Fibroblast of lung (primary cell): ENCODE measurements around the gene ZNF345. TPM values are rescaled to one million over a fixed set of nuclear protein-coding genes. Genes with fewer than 3 reads are reported as not detected.

ENCODE experiments used
- DNase-seq, 2 donors: peaks; one replicate each; pipeline versions ENCODE4 v3.0.0 to v3.0.0-alpha.2; 2010; ENCODE audit warnings: low read depth in 2 of 2
- H2AFZ ChIP-seq: 2 replicates; pipeline ENCODE4 v1.5.1; 2012; ENCODE audit warnings: low read length, control low read depth, inconsistent platforms
- H3K27ac ChIP-seq: 2 replicates; pipeline ENCODE4 v1.5.1; 2011; ENCODE audit warnings: low read length, control low read depth; ENCODE audit not compliant: insufficient read depth
- H3K27me3 ChIP-seq: 2 replicates; pipeline ENCODE4 v1.5.1; 2011; ENCODE audit warnings: mild to moderate bottlenecking, low read length; ENCODE audit not compliant: control insufficient read depth, insufficient read depth
- H3K36me3 ChIP-seq: 2 replicates; pipeline ENCODE4 v1.5.1; 2011; ENCODE audit warnings: low read length; ENCODE audit not compliant: control insufficient read depth, insufficient read depth
- H3K4me1 ChIP-seq: 2 replicates; pipeline ENCODE4 v1.5.1; 2011; ENCODE audit warnings: low read length; ENCODE audit not compliant: control insufficient read depth, insufficient read depth; ENCODE audit errors: extremely low read depth
- H3K4me2 ChIP-seq: 2 replicates; pipeline ENCODE4 v1.5.1; 2011; ENCODE audit warnings: low read length, control low read depth; ENCODE audit not compliant: insufficient read depth; ENCODE audit errors: extremely low read depth
- H3K4me3 ChIP-seq, 4 experiments: fragments of 200-600 bp in 1 of 4; sonication (generic) in 1 of 4; replicated peaks in 1 of 4; 2 replicates each; pipeline ENCODE4 v1.5.1; 2011 to 2016; ENCODE audit warnings: low read length in 4 of 4, low read depth in 3 of 4, mild to moderate bottlenecking in 3 of 4, control low read depth in 2 of 4, inconsistent platforms in 1 of 4, mixed read lengths in 1 of 4; ENCODE audit not compliant: insufficient read depth in 1 of 4; ENCODE audit errors: control extremely low read depth in 1 of 4
- H3K79me2 ChIP-seq: 2 replicates; pipeline ENCODE4 v1.5.1; 2012; ENCODE audit warnings: mild to moderate bottlenecking, low read length, inconsistent platforms; ENCODE audit not compliant: control insufficient read depth, insufficient read depth
- H3K9ac ChIP-seq: 2 replicates; pipeline ENCODE4 v1.5.1; 2011; ENCODE audit warnings: mild to moderate bottlenecking, low read length, control low read depth; ENCODE audit not compliant: insufficient read depth
- H3K9me3 ChIP-seq: 2 replicates; pipeline ENCODE4 v1.5.1; 2012; ENCODE audit warnings: low read depth, low read length; ENCODE audit not compliant: control insufficient read depth, insufficient read depth
- H4K20me1 ChIP-seq: 2 replicates; pipeline ENCODE4 v1.5.1; 2011; ENCODE audit warnings: low read length; ENCODE audit not compliant: control insufficient read depth, insufficient read depth; ENCODE audit errors: extremely low read depth
- CTCF ChIP-seq, 2 donors: IDR thresholded peaks in 1 of 2; conservative IDR thresholded peaks in 1 of 2; 1 replicate in 1 of 2; 2 replicates in 1 of 2; pipeline ENCODE4 v1.5.1; 2011 to 2012; ENCODE audit warnings: low read length in 2 of 2, control low read depth in 1 of 2, inconsistent platforms in 1 of 2, low read depth in 1 of 2, mild to moderate bottlenecking in 1 of 2
- EZH2 ChIP-seq: IDR thresholded peaks from 2 replicates; pipeline ENCODE4 v1.5.1; 2012; ENCODE audit warnings: low read length, control low read depth, mild to moderate bottlenecking; ENCODE audit errors: missing control alignments
- polyA plus RNA-seq, 2 donors: library from polyadenylated mRNA; depleted of rRNA in 1 of 2; stranded (reverse) in 1 of 2; unstranded in 1 of 2; fragments of >200 nt; gene quantifications; 2 replicates each; pipeline ENCODE4 v1.2.1, GENCODE V29; 2011 to 2012; ENCODE audit warnings: missing spikeins in 1 of 2
- total RNA-seq: library from RNA; depleted of rRNA; stranded (reverse); fragments of >200 nt; gene quantifications from 2 replicates; pipeline ENCODE4 v1.2.1, GENCODE V29; 2014

Gene ZNF345
- total and polyA plus RNA-seq, 2 donors (not counting 1 experiment from before 2014, with no cell fraction given) = 2.3 to 2.8 TPM

GRCh38 chr19:36819130-36819630, 31.5 kb upstream of the ZNF345 start:
- Histone ChIP-seq H3K36me3 (no peaks in the 10 kb centered on the region), H3K4me3 (no peak overlapping the region), H3K27ac (no peak overlapping the region), H3K27me3 (no peaks in the 10 kb centered on the region), H3K79me2 (no peaks in the 10 kb centered on the region), H3K9me3 (peaks cover 6% of the 10 kb centered on the region), H3K4me1 (no peaks in the 10 kb centered on the region), H3K9ac (no peak overlapping the region), H3K4me2 (no peak overlapping the region), H2AFZ (no peak overlapping the region), H4K20me1 (no peaks in the 10 kb centered on the region)
- TF ChIP-seq EZH2 = no peak
- no peak for TF ChIP-seq CTCF (conservative IDR thresholded peaks at IDR 0.05 in 1 of 2, IDR thresholded peaks at IDR 0.05 in 1 of 2; ENCODE audit: low read depth in 1 of 2, low read length in 2 of 2)
- DNase-seq = peak; percentile 9

- H3K9ac ChIP-seq = no peak overlapping the region
- no peak overlapping the region for H3K27ac ChIP-seq
- H3K4me1 ChIP-seq = no peaks in the 10 kb centered on the region
- no peak for DNase-seq
- TF ChIP-seq CTCF (conservative IDR thresholded peaks at IDR 0.05 in 1 of 2, IDR thresholded peaks at IDR 0.05 in 1 of 2; ENCODE audit: low read depth in 1 of 2, low read length in 2 of 2) (no peak), EZH2 (no peak)
- H3K4me2 ChIP-seq = no peak overlapping the region
- peaks cover 6% of the 10 kb centered on the region for H3K9me3 ChIP-seq
- H4K20me1 ChIP-seq = no peaks in the 10 kb centered on the region
- no peaks in the 10 kb centered on the region for H3K27me3 ChIP-seq
- no peak overlapping the region for H2AFZ ChIP-seq
- no peaks in the 10 kb centered on the region for H3K79me2 ChIP-seq
- H3K4me3 ChIP-seq = no peak overlapping the region
- H3K36me3 ChIP-seq = no peaks in the 10 kb centered on the region
These were observed 28.9 kb upstream of the ZNF345 start for GRCh38 chr19:36821758-36822157.

GRCh38 chr19:36833430-36833829, 17.2 kb upstream of the ZNF345 start:
- TF ChIP-seq EZH2 (no peak), CTCF (conservative IDR thresholded peaks at IDR 0.05 in 1 of 2, IDR thresholded peaks at IDR 0.05 in 1 of 2; ENCODE audit: low read depth in 1 of 2, low read length in 2 of 2) (no peak)
- Histone ChIP-seq H3K4me1 (no peaks in the 10 kb centered on the region), H3K4me2 (no peak overlapping the region), H3K79me2 (peaks cover 2% of the 10 kb centered on the region), H3K4me3 (no peak overlapping the region), H3K9me3 (peaks cover 5% of the 10 kb centered on the region), H3K27ac (no peak overlapping the region), H3K9ac (no peak overlapping the region), H3K36me3 (no peaks in the 10 kb centered on the region), H2AFZ (no peak overlapping the region), H3K27me3 (no peaks in the 10 kb centered on the region), H4K20me1 (no peaks in the 10 kb centered on the region)
- DNase-seq = no peak
